ENCODE results near the gene POLA1.

DNA sequence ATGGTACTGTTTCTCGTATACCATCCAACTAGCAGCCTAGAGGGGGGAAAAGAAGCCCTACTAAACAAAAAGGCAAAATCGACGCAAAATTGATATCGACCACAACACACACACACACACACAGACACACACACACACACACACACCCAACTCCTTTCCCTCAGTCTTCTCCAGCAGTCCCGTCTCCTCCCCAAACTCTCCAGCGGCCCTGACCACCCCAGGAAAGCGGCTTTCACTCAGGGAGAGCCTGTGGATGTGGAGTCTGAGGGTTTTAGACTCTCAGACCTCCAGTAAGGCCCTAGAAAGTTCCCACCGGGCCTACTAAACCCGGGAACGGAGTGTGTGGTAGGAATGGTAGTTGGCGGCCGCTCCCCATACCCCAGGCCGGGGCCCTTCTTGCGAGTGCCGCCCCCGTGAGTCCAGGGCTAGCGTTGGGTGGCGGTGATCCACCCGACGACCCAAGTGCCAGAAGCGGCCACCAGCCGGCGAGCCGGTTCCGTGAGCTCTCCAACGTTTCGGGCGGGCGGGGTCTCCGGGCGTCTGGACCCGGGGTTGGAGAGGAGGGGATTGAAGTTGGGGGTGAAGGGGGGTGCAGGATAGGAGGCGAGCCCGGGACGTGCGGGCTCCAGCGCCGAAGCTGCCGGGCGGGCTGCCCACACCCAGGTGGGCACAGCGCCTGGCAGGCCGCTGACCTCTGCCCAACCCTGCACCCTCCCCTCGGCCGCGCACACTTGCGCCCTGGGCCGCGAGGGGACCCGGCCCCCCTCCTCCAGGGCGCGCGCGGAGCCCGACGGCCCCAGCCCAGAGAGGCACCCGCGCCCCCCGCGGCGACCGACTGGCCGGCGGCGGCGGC lies 308.3 kb downstream of the POLA1 start:
- TF ChIP-seq, protein P1, sequence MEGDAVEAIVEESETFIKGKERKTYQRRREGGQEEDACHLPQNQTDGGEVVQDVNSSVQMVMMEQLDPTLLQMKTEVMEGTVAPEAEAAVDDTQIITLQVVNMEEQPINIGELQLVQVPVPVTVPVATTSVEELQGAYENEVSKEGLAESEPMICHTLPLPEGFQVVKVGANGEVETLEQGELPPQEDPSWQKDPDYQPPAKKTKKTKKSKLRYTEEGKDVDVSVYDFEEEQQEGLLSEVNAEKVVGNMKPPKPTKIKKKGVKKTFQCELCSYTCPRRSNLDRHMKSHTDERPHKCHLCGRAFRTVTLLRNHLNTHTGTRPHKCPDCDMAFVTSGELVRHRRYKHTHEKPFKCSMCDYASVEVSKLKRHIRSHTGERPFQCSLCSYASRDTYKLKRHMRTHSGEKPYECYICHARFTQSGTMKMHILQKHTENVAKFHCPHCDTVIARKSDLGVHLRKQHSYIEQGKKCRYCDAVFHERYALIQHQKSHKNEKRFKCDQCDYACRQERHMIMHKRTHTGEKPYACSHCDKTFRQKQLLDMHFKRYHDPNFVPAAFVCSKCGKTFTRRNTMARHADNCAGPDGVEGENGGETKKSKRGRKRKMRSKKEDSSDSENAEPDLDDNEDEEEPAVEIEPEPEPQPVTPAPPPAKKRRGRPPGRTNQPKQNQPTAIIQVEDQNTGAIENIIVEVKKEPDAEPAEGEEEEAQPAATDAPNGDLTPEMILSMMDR (IDR thresholded peaks at IDR 0.05): no peak
- no peak for TF ChIP-seq POLR2A (IDR thresholded peaks at IDR 0.05)
